ENCODE results near the gene MMP24.

- TF ChIP-seq SIN3A (IDR thresholded peaks at IDR 0.05; ENCODE audit: borderline replicate concordance, insufficient read depth, low read length) (no peak), TAF1 (IDR thresholded peaks at IDR 0.05; ENCODE audit: borderline replicate concordance, insufficient read depth, low read length) (no peak), POLR2AphosphoS5 (IDR thresholded peaks at IDR 0.05; ENCODE audit: low read depth, low read length) (no peak), REST (IDR thresholded peaks at IDR 0.05; ENCODE audit: insufficient read depth in 1 of 2, low read depth in 2 of 2, low read length in 2 of 2) (no peak), FOXP2 (optimal IDR thresholded peaks at IDR 0.05; ENCODE audit: borderline replicate concordance, extremely low read depth, extremely low read length, insufficient read depth) (no peak)
These were observed 43.8 kb downstream of the MMP24 start for GRCh38 chr20:35270021-35270902.
